ENCODE results near the gene CHGA. TPM values are rescaled to one million over a fixed set of nuclear protein-coding genes. Genes with fewer than 3 reads are reported as not detected.

Gene CHGA
- total RNA-seq, 1 donor from 2014 or later, result not detected

- peaks cover 2% of the 10 kb centered on the region for H3K36me3 Mint-ChIP-seq (ENCODE audit: low read depth)
- no peak overlapping the region for H3K4me3 Mint-ChIP-seq (ENCODE audit: unreplicated experiment)
- H3K4me1 Mint-ChIP-seq (ENCODE audit: low read depth), result no peaks in the 10 kb centered on the region
- no peak overlapping the region for H3K27ac Mint-ChIP-seq (ENCODE audit: unreplicated experiment)
- TF ChIP-seq CTCF (IDR thresholded peaks at IDR 0.05), result no peak
- H3K27me3 Mint-ChIP-seq (ENCODE audit: low read depth), result no peaks in the 10 kb centered on the region
- no peaks in the 10 kb centered on the region for H3K9me3 Mint-ChIP-seq (ENCODE audit: low read depth)
- DNase-seq (ENCODE audit: low spot score), result no peak
Measured at GRCh38 chr14:92938235-92938875, 15.4 kb downstream of the CHGA start.

GRCh38 chr14:92938890-92939671 lies 16.1 kb downstream of the CHGA start:
- Mint-ChIP-seq H3K27ac (ENCODE audit: unreplicated experiment) (no peak overlapping the region), H3K36me3 (ENCODE audit: low read depth) (peaks cover 2% of the 10 kb centered on the region), H3K4me3 (ENCODE audit: unreplicated experiment) (no peak overlapping the region), H3K9me3 (ENCODE audit: low read depth) (no peaks in the 10 kb centered on the region), H3K27me3 (ENCODE audit: low read depth) (no peaks in the 10 kb centered on the region), H3K4me1 (ENCODE audit: low read depth) (no peaks in the 10 kb centered on the region)
- no peak for DNase-seq (ENCODE audit: low spot score)
- TF ChIP-seq CTCF (IDR thresholded peaks at IDR 0.05), result no peak

- Mint-ChIP-seq H3K36me3 (ENCODE audit: low read depth) (peaks cover 2% of the 10 kb centered on the region), H3K27me3 (ENCODE audit: low read depth) (no peaks in the 10 kb centered on the region), H3K27ac (ENCODE audit: unreplicated experiment) (no peak overlapping the region), H3K9me3 (ENCODE audit: low read depth) (no peaks in the 10 kb centered on the region), H3K4me3 (ENCODE audit: unreplicated experiment) (no peak overlapping the region), H3K4me1 (ENCODE audit: low read depth) (no peaks in the 10 kb centered on the region)
- no peak for TF ChIP-seq CTCF (IDR thresholded peaks at IDR 0.05)
- DNase-seq (ENCODE audit: low spot score), result no peak
Measured at GRCh38 chr14:92939699-92940098, 16.7 kb downstream of the CHGA start.

GRCh38 chr14:92940543-92940942 lies 17.6 kb downstream of the CHGA start:
- Mint-ChIP-seq H3K36me3 (ENCODE audit: low read depth) (peaks cover 2% of the 10 kb centered on the region), H3K4me1 (ENCODE audit: low read depth) (no peaks in the 10 kb centered on the region), H3K27ac (ENCODE audit: unreplicated experiment) (no peak overlapping the region), H3K9me3 (ENCODE audit: low read depth) (no peaks in the 10 kb centered on the region), H3K4me3 (ENCODE audit: unreplicated experiment) (no peak overlapping the region), H3K27me3 (ENCODE audit: low read depth) (no peaks in the 10 kb centered on the region)
- no peak for TF ChIP-seq CTCF (IDR thresholded peaks at IDR 0.05)
- no peak for DNase-seq (ENCODE audit: low spot score)

- no peak for TF ChIP-seq CTCF (IDR thresholded peaks at IDR 0.05)
- Mint-ChIP-seq H3K27ac (ENCODE audit: unreplicated experiment) (no peak overlapping the region), H3K9me3 (ENCODE audit: low read depth) (no peaks in the 10 kb centered on the region), H3K27me3 (ENCODE audit: low read depth) (no peaks in the 10 kb centered on the region), H3K36me3 (ENCODE audit: low read depth) (peaks cover 5% of the 10 kb centered on the region), H3K4me1 (ENCODE audit: low read depth) (peaks cover 4% of the 10 kb centered on the region), H3K4me3 (ENCODE audit: unreplicated experiment) (no peak overlapping the region)
- no peak for DNase-seq (ENCODE audit: low spot score)
Measured at GRCh38 chr14:92941531-92941930, 18.6 kb downstream of the CHGA start.
